GM06990 (cell line): ENCODE data around the gene FAM47E.
"Not testable (repeated sequence)": the region's sequence is repeated elsewhere in the genome, so short reads cannot be mapped to it uniquely, and the experiment has no call there.

Source experiments
- DNase-seq: peaks from one replicate; pipeline ENCODE4 v3.0.0-alpha.2; 2011; ENCODE audit not compliant: insufficient read length; ENCODE audit errors: extremely low read depth
- H3K27me3 ChIP-seq: replicated peaks from 2 replicates; pipeline ENCODE4 v1.6.0; 2011; ENCODE audit warnings: low read length; ENCODE audit not compliant: control insufficient read depth, insufficient read depth
- H3K36me3 ChIP-seq: 2 replicates; pipeline ENCODE4 v1.5.1; 2011; ENCODE audit warnings: low read length; ENCODE audit not compliant: control insufficient read depth, insufficient read depth
- H3K4me3 ChIP-seq: replicated peaks from 2 replicates; pipeline ENCODE4 v1.5.1; 2011; ENCODE audit warnings: low read depth, mild to moderate bottlenecking, control low read depth, low read length
- CTCF ChIP-seq: IDR thresholded peaks from 2 replicates; pipeline ENCODE4 v1.5.1; 2011; ENCODE audit warnings: low read length, control low read depth, mild to moderate bottlenecking, inconsistent platforms; ENCODE audit not compliant: insufficient read depth, poor library complexity, severe bottlenecking

FAM47E gene

GRCh38 chr4:76282941-76283689 lies 31.6 kb downstream of the FAM47E start:
- no peaks in the 10 kb centered on the region for H3K27me3 ChIP-seq
- no peaks in the 10 kb centered on the region for H3K36me3 ChIP-seq
- H3K4me3 ChIP-seq = no peak overlapping the region
- DNase-seq = no peak
- no peak for TF ChIP-seq CTCF

- TF ChIP-seq CTCF = no peak
- Histone ChIP-seq H3K27me3 (no peaks in the 10 kb centered on the region), H3K4me3 (no peak overlapping the region), H3K36me3 (no peaks in the 10 kb centered on the region)
- no peak for DNase-seq
Measured at GRCh38 chr4:76283900-76284299, 32.4 kb downstream of the FAM47E start.

GRCh38 chr4:76287811-76288210 lies 36.3 kb downstream of the FAM47E start:
- not testable (repeated sequence) for H3K27me3 ChIP-seq, DNase-seq, H3K36me3 ChIP-seq, H3K4me3 ChIP-seq

GRCh38 chr4:76292730-76293129 lies 41.2 kb downstream of the FAM47E start:
- Histone ChIP-seq H3K27me3 (peaks cover 2% of the 10 kb centered on the region; the same call in 1 of the 2 replicates), H3K4me3 (no peak overlapping the region), H3K36me3 (no peaks in the 10 kb centered on the region)
- no peak for DNase-seq
- no peak for TF ChIP-seq CTCF

GRCh38 chr4:76293772-76294171 lies 42.3 kb downstream of the FAM47E start:
- DNase-seq = no peak
- no peak overlapping the region for H3K4me3 ChIP-seq
- no peak for TF ChIP-seq CTCF
- no peaks in the 10 kb centered on the region for H3K36me3 ChIP-seq
- H3K27me3 ChIP-seq = peaks cover 2% of the 10 kb centered on the region; the same call in 1 of the 2 replicates

GRCh38 chr4:76296286-76296820 lies 44.8 kb downstream of the FAM47E start:
- H3K27me3 ChIP-seq = no peaks in the 10 kb centered on the region
- H3K36me3 ChIP-seq = no peaks in the 10 kb centered on the region
- no peak for DNase-seq
- no peak for TF ChIP-seq CTCF
- H3K4me3 ChIP-seq = no peak overlapping the region
